CD4-positive, CD25-positive, alpha-beta regulatory T cell (primary cell): ENCODE measurements around the gene PPM1H. TPM values are rescaled to one million over a fixed set of nuclear protein-coding genes. Genes with fewer than 3 reads are reported as not detected.

Source experiments
- ATAC-seq, 2 donors: fragments of 150-1000 bp; cut with Tn5 transposase; one replicate each; pipeline ENCODE4 v1.10.0; 2021; ENCODE audit warnings: low read depth in 2 of 2, moderate number of reproducible peaks in 2 of 2, moderate library complexity in 1 of 2
- DNase-seq, 3 donors: peaks; one replicate each; pipeline versions ENCODE4 v3.0.0 to v3.0.0-alpha.2; 2012 to 2022; ENCODE audit warnings: mixed read lengths in 1 of 3
- H3K27ac ChIP-seq: one replicate; pipeline ENCODE4 v1.7.0; 2013; ENCODE audit warnings: mild to moderate bottlenecking, low read length; ENCODE audit not compliant: insufficient read depth, poor library complexity, severe bottlenecking
- H3K27me3 ChIP-seq: one replicate; pipeline ENCODE4 v1.7.0; 2013; ENCODE audit warnings: low read length; ENCODE audit not compliant: control insufficient read depth, insufficient read depth
- H3K36me3 ChIP-seq: one replicate; pipeline ENCODE4 v1.7.0; 2013; ENCODE audit warnings: mild to moderate bottlenecking, low read length, moderate library complexity; ENCODE audit not compliant: control insufficient read depth, insufficient read depth
- H3K4me1 ChIP-seq: 2 replicates; pipeline ENCODE4 v1.7.0; 2013; ENCODE audit warnings: mild to moderate bottlenecking, low read length; ENCODE audit not compliant: insufficient read depth, control insufficient read depth, poor library complexity, severe bottlenecking
- H3K4me3 ChIP-seq: one replicate; pipeline ENCODE4 v1.7.0; 2013; ENCODE audit warnings: low read depth, mild to moderate bottlenecking, low read length, moderate library complexity
- H3K9me3 ChIP-seq, 2 experiments: 1 replicate in 1 of 2; 2 replicates in 1 of 2; pipeline ENCODE4 v1.7.0; 2013; ENCODE audit warnings: low read length in 2 of 2, mild to moderate bottlenecking in 1 of 2, moderate library complexity in 1 of 2; ENCODE audit not compliant: control insufficient read depth in 2 of 2
- H3K27ac Mint-ChIP-seq, 3 donors: one replicate each; pipeline ENCODE4 v1.8.0; 2020 to 2022; ENCODE audit warnings: mild to moderate bottlenecking in 3 of 3, mixed read lengths in 3 of 3, moderate library complexity in 2 of 3
- H3K27me3 Mint-ChIP-seq: one replicate; pipeline ENCODE4 v1.8.0; 2022; ENCODE audit warnings: mild to moderate bottlenecking, mixed read lengths
- H3K36me3 Mint-ChIP-seq: one replicate; pipeline ENCODE4 v1.8.0; 2020; ENCODE audit warnings: mixed read lengths
- H3K4me1 Mint-ChIP-seq, 4 donors: one replicate each; pipeline ENCODE4 v1.8.0; 2020 to 2022; ENCODE audit warnings: mixed read lengths in 4 of 4, mild to moderate bottlenecking in 1 of 4
- H3K4me3 Mint-ChIP-seq, 4 donors: one replicate each; pipeline ENCODE4 v1.8.0; 2020 to 2022; ENCODE audit warnings: mild to moderate bottlenecking in 4 of 4, mixed read lengths in 4 of 4, moderate library complexity in 3 of 4
- H3K9me3 Mint-ChIP-seq, 7 donors: one replicate each; pipeline ENCODE4 v1.8.0; 2020 to 2022; ENCODE audit warnings: mixed read lengths in 7 of 7, mild to moderate bottlenecking in 3 of 7, moderate library complexity in 2 of 7
- polyA plus RNA-seq, 4 donors: library from polyadenylated mRNA; unstranded; fragments of 300-500 nt; fragmentation: Illumina TruSeq; gene quantifications; one replicate each; pipeline ENCODE4 v1.2.3, GENCODE V29; 2021
- total RNA-seq: library from RNA; stranded (reverse); gene quantifications from one replicate; pipeline ENCODE4 v1.2.3, GENCODE V29; 2022

PPM1H gene
- total and polyA plus RNA-seq, 5 donors from 2014 or later, result 0.03 to 0.99 TPM; not detected in 3

GRCh38 chr12:62603061-62603810, 331.7 kb downstream of the PPM1H start:
- no peaks in the 10 kb centered on the region for H3K36me3 ChIP-seq
- peak overlapping the region; percentile 99 for H3K27ac Mint-ChIP-seq
- peak; percentile 78 to 79 for ATAC-seq
- no peaks in the 10 kb centered on the region for H3K9me3 Mint-ChIP-seq
- peak overlapping the region; percentile 100 for H3K27ac ChIP-seq
- H3K9me3 ChIP-seq, result no peaks in the 10 kb centered on the region
- peak; percentile 72 to 90 (median 85) for DNase-seq
- peak overlapping the region; percentile 95 for H3K4me3 ChIP-seq
- H3K27me3 ChIP-seq, result no peaks in the 10 kb centered on the region
- H3K27me3 Mint-ChIP-seq, result peaks cover 5% of the 10 kb centered on the region
- H3K4me3 Mint-ChIP-seq, result peak overlapping the region; percentile 85 to 99 (median 97)
- H3K4me1 ChIP-seq, result peaks cover 37% of the 10 kb centered on the region
- H3K4me1 Mint-ChIP-seq, result peaks cover 5 to 50% (median 37%) of the 10 kb centered on the region in 4 donors
- no peaks in the 10 kb centered on the region for H3K36me3 Mint-ChIP-seq

GRCh38 chr12:62602255-62603060, 332.5 kb downstream of the PPM1H start:
- no peaks in the 10 kb centered on the region for H3K36me3 ChIP-seq
- H3K9me3 ChIP-seq, result no peaks in the 10 kb centered on the region
- H3K4me3 ChIP-seq, result peak overlapping the region; percentile 82
- peaks cover 5% of the 10 kb centered on the region for H3K27me3 Mint-ChIP-seq
- H3K4me3 Mint-ChIP-seq, result peak overlapping the region; percentile 85 to 99 (median 97)
- H3K27ac ChIP-seq, result peak overlapping the region; percentile 100
- ATAC-seq (peak; percentile 64 to 66), DNase-seq (peak; percentile 79 to 95 (median 86))
- no peaks in the 10 kb centered on the region for H3K27me3 ChIP-seq
- no peaks in the 10 kb centered on the region for H3K9me3 Mint-ChIP-seq
- H3K27ac Mint-ChIP-seq, result peak overlapping the region; percentile 99
- H3K4me1 Mint-ChIP-seq, result peaks cover 0 to 50% (median 36%) of the 10 kb centered on the region in 4 donors
- H3K4me1 ChIP-seq, result peaks cover 37% of the 10 kb centered on the region
- H3K36me3 Mint-ChIP-seq, result no peaks in the 10 kb centered on the region

GRCh38 chr12:62601765-62602164, 333.2 kb downstream of the PPM1H start:
- Mint-ChIP-seq H3K4me3 (peak overlapping the region; percentile 85 to 99 (median 97)), H3K27me3 (peaks cover 5% of the 10 kb centered on the region), H3K4me1 (peaks cover 0 to 44% (median 32%) of the 10 kb centered on the region in 4 donors), H3K27ac (peak overlapping the region; percentile 84 to 99 (median 99)), H3K36me3 (no peaks in the 10 kb centered on the region), H3K9me3 (no peaks in the 10 kb centered on the region)
- no peaks in the 10 kb centered on the region for H3K9me3 ChIP-seq
- H3K4me3 ChIP-seq, result peak overlapping the region; percentile 82
- H3K4me1 ChIP-seq, result peaks cover 34% of the 10 kb centered on the region
- H3K27me3 ChIP-seq, result no peaks in the 10 kb centered on the region
- ATAC-seq, result no peak
- H3K27ac ChIP-seq, result peak overlapping the region; percentile 100
- DNase-seq, result no peak
- H3K36me3 ChIP-seq, result no peaks in the 10 kb centered on the region

- Mint-ChIP-seq H3K4me3 (peak overlapping the region in 1 of 4 donors; percentile 97), H3K4me1 (peaks cover 0 to 26% (median 17%) of the 10 kb centered on the region in 4 donors), H3K9me3 (no peaks in the 10 kb centered on the region), H3K36me3 (no peaks in the 10 kb centered on the region), H3K27me3 (peaks cover 5% of the 10 kb centered on the region), H3K27ac (no peak overlapping the region)
- peak in 1 of 3 donors; percentile 19 for DNase-seq
- Histone ChIP-seq H3K4me1 (peaks cover 22% of the 10 kb centered on the region), H3K4me3 (no peak overlapping the region), H3K27ac (no peak overlapping the region), H3K36me3 (no peaks in the 10 kb centered on the region), H3K27me3 (no peaks in the 10 kb centered on the region), H3K9me3 (no peaks in the 10 kb centered on the region)
- no peak for ATAC-seq
Measured at GRCh38 chr12:62599854-62600437, 335.0 kb downstream of the PPM1H start.

- H3K9me3 Mint-ChIP-seq, result no peaks in the 10 kb centered on the region
- Histone ChIP-seq H3K27ac (no peak overlapping the region), H3K27me3 (no peaks in the 10 kb centered on the region), H3K9me3 (no peaks in the 10 kb centered on the region), H3K4me1 (peaks cover 11% of the 10 kb centered on the region), H3K36me3 (no peaks in the 10 kb centered on the region), H3K4me3 (no peak overlapping the region)
- ATAC-seq (no peak), DNase-seq (no peak)
- H3K27me3 Mint-ChIP-seq, result peaks cover 5% of the 10 kb centered on the region
- no peaks in the 10 kb centered on the region for H3K36me3 Mint-ChIP-seq
- H3K4me1 Mint-ChIP-seq, result peaks cover 0 to 15% (median 8%) of the 10 kb centered on the region in 4 donors
- H3K27ac Mint-ChIP-seq, result no peak overlapping the region
- H3K4me3 Mint-ChIP-seq, result no peak overlapping the region
Measured at GRCh38 chr12:62598846-62599245, 336.1 kb downstream of the PPM1H start.

GRCh38 chr12:62597253-62597652, 337.7 kb downstream of the PPM1H start:
- H3K27ac Mint-ChIP-seq, result no peak overlapping the region
- no peak for ATAC-seq
- H3K4me1 Mint-ChIP-seq, result peaks cover 0 to 7% (median 5%) of the 10 kb centered on the region in 4 donors
- H3K36me3 Mint-ChIP-seq, result peaks cover 6% of the 10 kb centered on the region
- Histone ChIP-seq H3K27ac (no peak overlapping the region), H3K27me3 (no peaks in the 10 kb centered on the region), H3K4me1 (peaks cover 7% of the 10 kb centered on the region), H3K9me3 (no peaks in the 10 kb centered on the region), H3K4me3 (no peak overlapping the region), H3K36me3 (peaks cover 4% of the 10 kb centered on the region)
- DNase-seq, result no peak
- no peaks in the 10 kb centered on the region for H3K27me3 Mint-ChIP-seq
- H3K4me3 Mint-ChIP-seq, result peak overlapping the region in 1 of 4 donors; percentile 10
- no peaks in the 10 kb centered on the region for H3K9me3 Mint-ChIP-seq
